Chondrocyte (in vitro differentiated cells): ENCODE measurements around the gene ATF3. TPM values are rescaled to one million over a fixed set of nuclear protein-coding genes. Genes with fewer than 3 reads are reported as not detected.

Experiments used
- DNase-seq: peaks from one replicate; pipeline ENCODE4 v3.0.0; 2021; ENCODE audit warnings: mixed read lengths, low spot score
- H3K27ac Mint-ChIP-seq: one replicate; pipeline ENCODE4 v1.8.0; 2021; ENCODE audit warnings: mild to moderate bottlenecking, moderate library complexity, mixed read lengths; ENCODE audit not compliant: unreplicated experiment
- H3K27me3 Mint-ChIP-seq: 2 replicates; pipeline ENCODE4 v1.8.0; 2021; ENCODE audit warnings: low read depth, mixed read lengths
- H3K36me3 Mint-ChIP-seq: 2 replicates; pipeline ENCODE4 v1.8.0; 2021; ENCODE audit warnings: low read depth, mixed read lengths
- H3K4me1 Mint-ChIP-seq: 2 replicates; pipeline ENCODE4 v1.8.0; 2021; ENCODE audit warnings: low read depth, mild to moderate bottlenecking, mixed read lengths
- H3K4me3 Mint-ChIP-seq: one replicate; pipeline ENCODE4 v1.8.0; 2021; ENCODE audit warnings: mild to moderate bottlenecking, moderate library complexity, mixed read lengths; ENCODE audit not compliant: unreplicated experiment
- H3K9me3 Mint-ChIP-seq: 2 replicates; pipeline ENCODE4 v1.8.0; 2021; ENCODE audit warnings: low read depth, mixed read lengths
- total RNA-seq: library from RNA; stranded (reverse); gene quantifications from 3 replicates; pipeline ENCODE4 v1.2.1, GENCODE V29; 2021
- TF ChIP-seq, protein P1 (sequence below): fragments of 200-600 bp; sonication (generic); IDR thresholded peaks from 2 replicates; pipeline ENCODE4 v1.5.0; 2021; ENCODE audit warnings: antibody characterized with exemption, mild to moderate bottlenecking, moderate library complexity

Gene ATF3
- total RNA-seq, 1 donor from 2014 or later = 50.2 TPM

DNA sequence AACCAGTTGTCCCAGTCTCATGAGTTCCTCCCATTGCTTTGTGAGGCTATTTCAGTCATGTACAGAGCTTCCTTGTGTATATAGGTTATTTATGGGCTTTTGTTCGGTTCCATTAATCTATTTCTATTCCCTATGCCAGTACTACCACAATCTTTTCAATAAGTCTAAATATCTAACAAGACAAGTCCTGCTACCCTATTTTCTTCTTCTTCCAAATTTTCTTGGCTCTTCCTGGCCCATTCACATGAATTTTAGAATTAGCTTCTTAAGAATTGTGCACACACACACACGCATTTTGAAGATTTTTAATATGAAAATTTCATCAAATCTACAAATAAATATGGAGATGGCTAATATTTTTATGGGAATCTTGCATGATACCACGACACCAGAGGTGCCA, 33.8 kb upstream of the ATF3 start:
- H3K27ac Mint-ChIP-seq = no peak overlapping the region
- no peak for DNase-seq
- H3K36me3 Mint-ChIP-seq = no peaks in the 10 kb centered on the region
- TF ChIP-seq, protein P1, sequence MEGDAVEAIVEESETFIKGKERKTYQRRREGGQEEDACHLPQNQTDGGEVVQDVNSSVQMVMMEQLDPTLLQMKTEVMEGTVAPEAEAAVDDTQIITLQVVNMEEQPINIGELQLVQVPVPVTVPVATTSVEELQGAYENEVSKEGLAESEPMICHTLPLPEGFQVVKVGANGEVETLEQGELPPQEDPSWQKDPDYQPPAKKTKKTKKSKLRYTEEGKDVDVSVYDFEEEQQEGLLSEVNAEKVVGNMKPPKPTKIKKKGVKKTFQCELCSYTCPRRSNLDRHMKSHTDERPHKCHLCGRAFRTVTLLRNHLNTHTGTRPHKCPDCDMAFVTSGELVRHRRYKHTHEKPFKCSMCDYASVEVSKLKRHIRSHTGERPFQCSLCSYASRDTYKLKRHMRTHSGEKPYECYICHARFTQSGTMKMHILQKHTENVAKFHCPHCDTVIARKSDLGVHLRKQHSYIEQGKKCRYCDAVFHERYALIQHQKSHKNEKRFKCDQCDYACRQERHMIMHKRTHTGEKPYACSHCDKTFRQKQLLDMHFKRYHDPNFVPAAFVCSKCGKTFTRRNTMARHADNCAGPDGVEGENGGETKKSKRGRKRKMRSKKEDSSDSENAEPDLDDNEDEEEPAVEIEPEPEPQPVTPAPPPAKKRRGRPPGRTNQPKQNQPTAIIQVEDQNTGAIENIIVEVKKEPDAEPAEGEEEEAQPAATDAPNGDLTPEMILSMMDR = no peak
- no peaks in the 10 kb centered on the region for H3K27me3 Mint-ChIP-seq
- no peak overlapping the region for H3K4me3 Mint-ChIP-seq
- H3K9me3 Mint-ChIP-seq = peaks cover 3% of the 10 kb centered on the region
- no peaks in the 10 kb centered on the region for H3K4me1 Mint-ChIP-seq

DNA sequence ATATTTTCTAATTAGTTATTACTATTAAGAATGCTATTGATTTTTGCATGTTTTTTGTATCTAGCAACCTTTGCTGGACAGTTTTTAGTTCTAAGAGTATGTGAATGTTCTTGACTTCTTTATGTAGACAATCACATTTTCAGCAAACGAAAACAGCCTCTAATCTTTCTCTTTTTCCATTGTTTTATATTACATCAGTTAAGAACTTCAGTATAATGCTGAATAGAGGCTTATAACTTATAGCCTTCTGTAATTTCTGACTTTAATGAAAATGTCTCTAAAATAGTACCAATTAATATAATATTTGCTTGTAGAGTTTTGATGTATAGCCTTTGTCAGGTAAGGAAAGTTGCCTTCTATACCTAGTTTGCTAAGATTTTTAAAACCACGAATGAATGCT, 33.2 kb upstream of the ATF3 start:
- Mint-ChIP-seq H3K36me3 (no peaks in the 10 kb centered on the region), H3K4me1 (peaks cover 5% of the 10 kb centered on the region), H3K4me3 (no peak overlapping the region), H3K27me3 (no peaks in the 10 kb centered on the region), H3K9me3 (peaks cover 3% of the 10 kb centered on the region), H3K27ac (no peak overlapping the region)
- TF ChIP-seq, protein P1 = no peak
- DNase-seq = no peak

DNA sequence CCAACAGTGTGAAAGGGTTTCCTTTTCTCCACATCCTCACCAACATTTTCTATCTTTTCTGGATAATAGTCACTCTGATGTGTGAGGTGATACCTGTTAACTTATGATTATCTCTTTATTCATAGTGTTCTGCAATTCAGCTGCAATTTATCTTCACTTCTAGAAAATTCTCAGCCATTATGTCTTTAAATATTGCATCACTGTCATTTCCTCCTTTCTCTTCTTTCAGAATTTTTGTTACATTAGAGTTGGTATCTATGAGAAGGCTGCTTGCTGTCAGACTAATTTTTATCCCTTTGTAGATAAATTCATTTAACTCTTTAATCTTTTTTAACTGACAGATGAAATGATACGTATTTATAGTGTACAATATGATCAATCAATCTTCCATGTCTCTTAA, 30.5 kb upstream of the ATF3 start:
- H3K36me3 Mint-ChIP-seq = no peaks in the 10 kb centered on the region
- no peak for DNase-seq
- no peaks in the 10 kb centered on the region for H3K27me3 Mint-ChIP-seq
- peaks cover 3% of the 10 kb centered on the region for H3K9me3 Mint-ChIP-seq
- TF ChIP-seq, protein P1 = no peak
- H3K4me3 Mint-ChIP-seq = no peak overlapping the region
- no peak overlapping the region for H3K27ac Mint-ChIP-seq
- peaks cover 13% of the 10 kb centered on the region for H3K4me1 Mint-ChIP-seq

- TF ChIP-seq, protein P1 = no peak
- Mint-ChIP-seq H3K27me3 (no peaks in the 10 kb centered on the region), H3K27ac (no peak overlapping the region), H3K4me1 (peaks cover 22% of the 10 kb centered on the region), H3K4me3 (no peak overlapping the region), H3K36me3 (no peaks in the 10 kb centered on the region), H3K9me3 (peaks cover 3% of the 10 kb centered on the region)
- no peak for DNase-seq
Observed at GRCh38 chr1:212581034-212581433, 27.5 kb upstream of the ATF3 start.

- Mint-ChIP-seq H3K27ac (no peak overlapping the region), H3K4me3 (no peak overlapping the region), H3K4me1 (peaks cover 33% of the 10 kb centered on the region), H3K9me3 (peaks cover 3% of the 10 kb centered on the region), H3K36me3 (no peaks in the 10 kb centered on the region), H3K27me3 (no peaks in the 10 kb centered on the region)
- TF ChIP-seq, protein P1 = no peak
- DNase-seq = no peak
Observed at GRCh38 chr1:212582291-212582690, 26.3 kb upstream of the ATF3 start.
